CD4-positive, alpha-beta T cell treated with Interleukin-12 subunit alpha and Interleukin-12 subunit beta, for 1 hour (primary cell): ENCODE measurements around the gene ESPN.
A peak's percentile ranks its signal among the peaks of the same experiment; 100 is the strongest.
"Not testable (repeated sequence)": the region's sequence is repeated elsewhere in the genome, so short reads cannot be mapped to it uniquely, and the experiment has no call there.

Experiments used
- DNase-seq: peaks from one replicate; pipeline ENCODE4 v3.0.0-alpha.2; 2020

The ESPN gene

GRCh38 chr1:6450005-6450450 lies 25.5 kb downstream of the ESPN start:
- DNase-seq = no peak

GRCh38 chr1:6450486-6450885 lies 25.9 kb downstream of the ESPN start:
- DNase-seq = not testable (repeated sequence)

- no peak for DNase-seq
Measured at GRCh38 chr1:6450943-6451373, 26.4 kb downstream of the ESPN start.

- DNase-seq = not testable (repeated sequence)
Measured at GRCh38 chr1:6453895-6454855, 29.6 kb downstream of the ESPN start.

GRCh38 chr1:6454856-6455751 lies 30.5 kb downstream of the ESPN start:
- peak; percentile 61 for DNase-seq

GRCh38 chr1:6455752-6456520 lies 31.4 kb downstream of the ESPN start:
- DNase-seq = not testable (repeated sequence)

GRCh38 chr1:6456800-6457466 lies 32.4 kb downstream of the ESPN start:
- DNase-seq = no peak

- peak; percentile 78 for DNase-seq
Measured at GRCh38 chr1:6459850-6460265, 35.3 kb downstream of the ESPN start.

GRCh38 chr1:6460301-6461050 lies 35.9 kb downstream of the ESPN start:
- peak; percentile 94 for DNase-seq

- no peak for DNase-seq
Measured at GRCh38 chr1:6461051-6461530, 36.5 kb downstream of the ESPN start.

- DNase-seq = no peak
Measured at GRCh38 chr1:6461538-6462411, 37.2 kb downstream of the ESPN start.

- DNase-seq = no peak
Measured at GRCh38 chr1:6462412-6463119, 38.0 kb downstream of the ESPN start.

GRCh38 chr1:6463120-6463412 lies 38.5 kb downstream of the ESPN start:
- DNase-seq = no peak

- DNase-seq = peak; percentile 60
Measured at GRCh38 chr1:6464514-6464836, 39.9 kb downstream of the ESPN start.

GRCh38 chr1:6464915-6465314 lies 40.3 kb downstream of the ESPN start:
- no peak for DNase-seq

GRCh38 chr1:6465461-6466005 lies 41.0 kb downstream of the ESPN start:
- peak; percentile 59 for DNase-seq

GRCh38 chr1:6466023-6466422 lies 41.4 kb downstream of the ESPN start, which contains the start of gene TNFRSF25:
TSS of gene TNFRSF25 (minus strand) at chr1:6466173. CDS start at chr1:6466107, 66 bp downstream.
- DNase-seq = peak; percentile 76

GRCh38 chr1:6466751-6467150 lies 42.2 kb downstream of the ESPN start:
- no peak for DNase-seq

GRCh38 chr1:6467224-6467623 lies 42.6 kb downstream of the ESPN start:
- DNase-seq = no peak
